GM19240 (cell line): ENCODE data around the gene GMPPA.

ENCODE experiments used
- DNase-seq: peaks from one replicate; pipeline ENCODE4 v3.0.0; 2011; ENCODE audit warnings: low spot score; ENCODE audit not compliant: insufficient read length

Gene GMPPA

DNA sequence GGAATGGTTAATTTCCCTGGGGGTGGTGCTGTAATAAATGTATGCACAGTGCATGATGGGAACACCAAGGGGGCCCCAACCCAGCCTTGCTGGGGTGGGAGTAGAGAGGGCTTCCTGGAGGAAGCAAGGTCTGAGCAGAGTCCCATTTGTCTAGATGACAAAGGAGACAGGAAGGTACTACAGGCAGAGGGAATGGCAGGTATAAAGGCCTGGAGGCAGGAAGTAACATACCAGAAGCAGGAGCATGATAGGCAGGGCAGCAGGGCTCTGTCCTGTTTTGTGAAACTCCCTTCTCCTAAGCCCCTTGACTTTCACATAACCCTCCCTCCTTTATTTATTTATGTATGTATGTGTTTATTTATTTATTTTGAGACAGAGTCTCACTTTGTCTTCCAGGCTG lies 3.9 kb downstream of the GMPPA start:
- DNase-seq: no peak

DNA sequence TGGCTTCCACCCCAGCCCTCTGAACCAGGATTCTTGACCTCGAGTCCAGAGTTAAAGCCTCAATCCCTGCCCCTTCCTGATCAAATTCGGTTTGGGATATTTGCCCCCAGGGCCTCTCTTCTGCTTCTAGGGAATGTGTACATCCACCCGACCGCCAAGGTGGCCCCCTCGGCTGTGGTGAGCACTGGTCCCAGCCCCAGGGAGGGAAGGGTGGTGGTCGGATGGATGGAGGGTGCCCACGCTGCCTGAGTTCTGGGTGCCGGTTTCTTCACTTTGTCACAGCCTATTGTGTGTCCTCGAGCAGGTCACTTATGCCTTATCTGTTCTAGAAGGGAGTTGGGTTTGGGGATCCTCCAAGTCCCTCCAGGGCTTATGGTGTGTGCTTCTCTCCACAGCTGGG lies 6.9 kb downstream of the GMPPA start:
- DNase-seq: no peak

- no peak for DNase-seq
Measured at GRCh38 chr2:219506153-219506801, 7.6 kb downstream of the GMPPA start.

DNA sequence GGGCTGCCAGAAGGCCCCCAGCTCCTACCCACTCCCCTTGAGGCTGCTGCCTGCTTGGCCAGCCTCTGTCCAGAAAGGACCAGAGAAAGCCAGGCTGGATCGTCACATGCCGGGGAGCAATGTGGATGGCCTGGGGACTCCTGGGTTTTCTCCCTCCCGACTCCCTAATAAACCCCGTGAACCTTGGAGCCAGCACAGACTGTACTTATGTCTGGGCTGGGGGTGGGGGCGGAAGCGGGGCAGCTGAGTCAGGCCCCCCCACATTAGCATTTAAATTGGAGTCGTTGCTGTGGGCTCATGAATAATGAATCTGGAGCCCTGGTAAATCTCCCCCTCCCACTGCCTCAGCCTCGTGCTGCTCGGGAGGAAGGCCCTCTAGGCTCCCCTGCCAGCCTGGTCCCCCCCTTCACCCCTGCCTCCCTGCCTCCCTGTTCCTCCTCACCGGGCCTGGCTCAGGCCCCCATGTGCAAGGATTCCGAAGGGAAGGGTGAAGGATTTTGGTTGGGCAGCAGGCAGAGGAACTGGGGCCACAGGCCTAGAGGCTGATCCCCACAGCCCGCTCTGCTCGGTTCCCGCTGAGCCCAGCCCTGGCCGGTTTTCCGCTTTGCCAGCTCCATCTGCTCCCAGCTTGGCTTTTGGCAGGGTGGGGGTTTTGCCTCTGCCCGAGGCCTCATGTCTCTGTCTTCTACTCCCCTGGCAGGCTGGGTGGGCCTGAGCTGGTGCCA lies 8.3 kb downstream of the GMPPA start:
- DNase-seq: no peak

- no peak for DNase-seq
Measured at GRCh38 chr2:219507581-219508443, 9.1 kb downstream of the GMPPA start.

GRCh38 chr2:219508444-219508734 lies 9.7 kb downstream of the GMPPA start:
- no peak for DNase-seq

GRCh38 chr2:219508971-219509779 lies 10.5 kb downstream of the GMPPA start:
- DNase-seq: no peak

- DNase-seq: peak; percentile 65
Measured at GRCh38 chr2:219509780-219510511, 11.3 kb downstream of the GMPPA start.

- DNase-seq: no peak
Measured at GRCh38 chr2:219510512-219511135, 11.9 kb downstream of the GMPPA start.

GRCh38 chr2:219511547-219512325 lies 13.0 kb downstream of the GMPPA start:
- DNase-seq: no peak

DNA sequence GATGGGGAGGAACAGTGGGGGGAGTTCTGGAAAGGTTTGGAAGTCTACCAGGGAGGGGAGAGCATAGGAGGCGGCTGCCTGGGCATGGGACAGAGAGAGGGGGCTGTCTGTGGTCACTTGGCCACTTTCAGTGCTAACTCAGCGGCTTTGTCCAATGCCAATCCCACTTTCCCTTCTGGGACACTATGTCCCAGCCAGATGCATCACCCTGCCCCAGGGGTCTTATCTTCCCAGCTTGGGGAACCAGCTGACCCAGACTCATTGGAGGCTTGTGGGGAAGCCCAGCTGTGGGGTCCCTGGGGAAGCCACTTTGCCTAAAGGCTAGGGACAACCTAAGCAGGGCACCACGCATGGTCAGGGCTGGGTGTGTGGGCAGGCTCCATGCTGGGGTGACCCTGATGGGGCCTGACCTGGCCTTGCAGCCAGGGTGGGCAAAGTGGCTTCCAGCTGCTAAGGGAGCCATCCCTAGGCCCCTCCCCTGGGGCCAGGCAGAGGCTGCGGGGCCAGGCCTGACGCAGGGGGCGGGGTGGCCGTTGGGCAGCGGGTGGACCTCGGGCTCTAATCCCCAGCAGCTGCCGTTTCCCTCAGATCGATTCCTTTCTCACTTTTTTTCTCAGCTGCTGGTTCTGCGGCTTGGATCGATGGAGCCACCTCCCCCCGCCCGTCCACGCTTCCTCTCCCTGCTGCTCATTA lies 14.0 kb downstream of the GMPPA start:
- no peak for DNase-seq

DNA sequence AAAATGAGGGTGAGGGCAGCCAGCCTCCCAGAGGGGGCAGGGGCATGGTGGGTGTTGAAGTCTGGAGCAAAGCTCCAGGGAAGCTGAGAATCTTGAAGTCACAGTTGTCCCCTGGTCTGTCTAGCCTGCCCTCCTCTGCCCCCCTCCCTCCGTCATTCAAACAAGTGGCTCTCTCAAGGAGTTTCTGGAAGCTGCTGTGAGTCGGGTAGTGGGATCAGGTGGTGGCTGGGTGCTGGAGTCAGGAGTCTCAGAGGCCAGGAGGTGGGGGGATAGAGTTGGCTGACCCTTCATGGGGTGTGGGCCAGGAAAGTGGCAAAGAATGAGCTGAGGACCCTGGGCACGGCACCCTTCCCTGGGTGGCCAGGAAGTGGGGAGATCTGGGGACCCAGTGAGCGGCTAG lies 15.1 kb downstream of the GMPPA start:
- no peak for DNase-seq

DNA sequence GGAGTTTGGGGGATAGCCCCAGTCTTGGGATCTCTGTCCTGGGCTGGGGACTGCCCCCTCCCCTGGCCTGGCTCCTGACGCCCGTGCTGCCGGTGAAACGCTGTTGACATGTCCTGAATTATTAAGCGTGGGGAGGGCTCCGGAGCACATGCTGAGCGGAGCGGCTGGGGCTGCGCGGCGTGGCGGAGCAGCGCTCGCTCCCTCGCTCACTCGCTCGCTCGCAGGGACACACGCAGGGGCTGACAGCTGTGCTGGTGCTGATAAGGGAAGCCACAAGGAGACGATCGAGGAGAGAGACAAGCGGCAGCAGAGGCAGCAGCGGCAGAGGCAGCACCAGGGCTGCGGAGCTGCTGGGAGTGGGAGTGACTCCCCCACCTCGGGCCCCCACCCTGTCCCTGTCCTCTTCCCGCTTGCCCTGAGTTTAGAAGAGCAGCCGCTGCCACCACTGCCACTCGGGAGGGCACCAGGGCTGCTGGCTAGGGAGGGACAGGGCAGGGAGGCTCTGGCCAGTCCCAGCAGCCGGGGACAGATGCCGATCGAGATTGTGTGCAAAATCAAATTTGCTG lies 15.6 kb downstream of the GMPPA start, which contains the start of gene ASIC4:
Gene ASIC4, plus strand, starts transcription at position 287 of the 566 bp plus-strand sequence. Its CDS starts 243 bp downstream, at position 530.
- no peak for DNase-seq

GRCh38 chr2:219514836-219515235 lies 16.1 kb downstream of the GMPPA start:
- DNase-seq: no peak

DNA sequence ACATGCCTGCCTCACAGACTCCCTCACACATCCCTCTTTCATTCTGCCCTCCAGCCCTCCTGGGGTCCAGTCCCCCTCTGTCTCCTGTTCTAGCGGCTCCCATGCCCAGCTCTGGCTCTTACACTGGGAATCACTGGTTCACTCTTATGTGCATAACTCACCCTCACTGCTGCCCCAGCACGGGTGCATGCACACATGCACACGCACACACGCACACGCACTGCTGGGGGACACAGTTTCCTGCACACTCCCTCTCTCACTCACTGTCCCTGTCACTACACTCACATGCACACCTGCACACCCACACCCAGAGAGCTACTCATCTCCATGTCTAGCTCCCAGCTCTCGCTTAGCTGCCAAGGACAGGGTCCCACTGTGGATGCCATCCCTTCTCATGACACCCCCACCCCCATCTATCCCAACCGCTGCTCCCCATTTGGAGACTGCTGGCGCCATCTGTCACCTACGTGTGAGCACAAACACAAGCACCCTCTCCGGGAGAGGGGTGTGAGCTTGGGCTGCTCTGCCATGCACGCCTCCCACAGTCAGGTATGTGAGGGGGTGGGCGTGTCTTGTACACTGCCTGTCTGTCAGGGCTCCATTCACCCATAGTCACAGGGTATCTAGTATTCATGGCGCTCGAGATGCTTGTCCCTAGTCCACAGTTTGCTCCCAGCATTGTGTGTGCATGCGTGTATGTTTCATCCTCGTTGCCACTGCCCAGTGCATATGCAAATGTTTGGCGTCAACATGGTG lies 17.4 kb downstream of the GMPPA start:
- DNase-seq: no peak

DNA sequence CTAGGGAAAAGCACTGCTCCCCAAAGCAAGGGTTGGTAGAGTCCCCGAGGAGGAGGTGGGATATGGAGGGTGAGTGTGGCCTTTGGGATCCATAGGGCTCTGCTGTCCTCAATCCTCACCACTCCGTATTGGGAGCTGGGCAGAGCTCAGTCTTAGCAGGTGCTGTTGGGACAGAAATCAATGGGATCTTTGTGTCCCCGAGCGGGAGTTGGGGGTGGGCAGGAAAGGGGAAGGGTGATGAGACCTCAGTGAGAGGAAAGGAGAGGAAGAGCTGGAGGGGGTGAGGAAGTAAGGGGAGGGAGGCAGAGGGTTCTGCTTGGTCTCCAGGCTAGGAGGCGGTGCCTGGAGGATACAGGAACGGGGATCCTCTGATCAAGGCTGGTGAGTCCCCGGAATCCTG lies 18.2 kb downstream of the GMPPA start:
- DNase-seq: no peak

- DNase-seq: no peak
Measured at GRCh38 chr2:219517954-219518778, 19.5 kb downstream of the GMPPA start.
